Liver (tissue), 9 donors: ENCODE results near the gene FCHO2. TPM values are rescaled to one million over a fixed set of nuclear protein-coding genes. Genes with fewer than 3 reads are reported as not detected.

Experiments
- DNase-seq: peaks from one replicate; pipeline ENCODE4 v3.0.0-alpha.2; 2017; ENCODE audit warnings: low spot score
- H3K27ac ChIP-seq, 2 donors: one replicate each; pipeline ENCODE4 v1.7.0; 2013; ENCODE audit warnings: inconsistent platforms in 2 of 2, low read length in 2 of 2, control low read depth in 1 of 2, low read depth in 1 of 2, mild to moderate bottlenecking in 1 of 2
- H3K27me3 ChIP-seq, 4 donors: one replicate each; pipeline versions ENCODE4 v1.6.1 to v1.7.0; 2013; ENCODE audit warnings: low read length in 3 of 4, inconsistent platforms in 1 of 4, mild to moderate bottlenecking in 1 of 4, moderate library complexity in 1 of 4; ENCODE audit not compliant: control insufficient read depth in 4 of 4, insufficient read depth in 4 of 4
- H3K36me3 ChIP-seq, 4 donors: one replicate each; pipeline versions ENCODE4 v1.6.1 to v1.7.0; 2013; ENCODE audit warnings: low read length in 3 of 4, mild to moderate bottlenecking in 3 of 4, low read depth in 1 of 4, moderate library complexity in 1 of 4; ENCODE audit not compliant: control insufficient read depth in 4 of 4, insufficient read depth in 3 of 4
- H3K4me1 ChIP-seq, 4 donors: one replicate each; pipeline versions ENCODE4 v1.6.1 to v1.7.0; 2013; ENCODE audit warnings: low read length in 3 of 4, mild to moderate bottlenecking in 3 of 4, moderate library complexity in 1 of 4; ENCODE audit not compliant: control insufficient read depth in 4 of 4, insufficient read depth in 4 of 4
- H3K4me3 ChIP-seq, 3 donors: one replicate each; pipeline versions ENCODE4 v1.6.1 to v1.7.0; 2013; ENCODE audit warnings: low read length in 3 of 3, control low read depth in 1 of 3, low read depth in 1 of 3, mild to moderate bottlenecking in 1 of 3
- H3K9ac ChIP-seq, 2 donors: one replicate each; pipeline ENCODE4 v1.7.0; 2013; ENCODE audit warnings: low read length in 2 of 2, mild to moderate bottlenecking in 2 of 2, moderate library complexity in 2 of 2, control low read depth in 1 of 2, low read depth in 1 of 2
- H3K9me3 ChIP-seq, 4 donors: one replicate each; pipeline versions ENCODE4 v1.6.1 to v1.7.0; 2013; ENCODE audit warnings: low read length in 3 of 4; ENCODE audit not compliant: control insufficient read depth in 4 of 4
- EGR1 ChIP-seq, 2 donors: IDR thresholded peaks; 2 replicates each; pipeline ENCODE4 v1.6.1; 2016 to 2018; ENCODE audit warnings: antibody characterized with exemption in 2 of 2, low read depth in 2 of 2
- FOXA1 ChIP-seq: IDR thresholded peaks from 2 replicates; pipeline ENCODE4 v1.6.1; 2016; ENCODE audit warnings: antibody characterized with exemption
- FOXA2 ChIP-seq: IDR thresholded peaks from 2 replicates; pipeline ENCODE4 v1.6.1; 2016; ENCODE audit warnings: antibody characterized with exemption
- GABPA ChIP-seq, 2 donors: IDR thresholded peaks in 1 of 2; conservative IDR thresholded peaks in 1 of 2; 2 replicates each; pipeline ENCODE4 v1.6.1; 2016; ENCODE audit warnings: antibody characterized with exemption in 2 of 2, mild to moderate bottlenecking in 1 of 2, moderate library complexity in 1 of 2
- HNF4A ChIP-seq, 2 donors: conservative IDR thresholded peaks; 2 replicates each; pipeline ENCODE4 v1.6.1; 2016; ENCODE audit warnings: antibody characterized with exemption in 2 of 2, mild to moderate bottlenecking in 2 of 2
- HNF4G ChIP-seq: IDR thresholded peaks from 2 replicates; pipeline ENCODE4 v1.6.1; 2016; ENCODE audit warnings: antibody characterized with exemption
- JUND ChIP-seq, 2 donors: IDR thresholded peaks; 2 replicates each; pipeline ENCODE4 v1.6.1; 2016; ENCODE audit warnings: antibody characterized with exemption in 2 of 2
- NR2F2 ChIP-seq: IDR thresholded peaks from 2 replicates; pipeline ENCODE4 v1.6.1; 2016; ENCODE audit warnings: antibody characterized with exemption
- RXRA ChIP-seq, 2 donors: IDR thresholded peaks; 2 replicates each; pipeline ENCODE4 v1.6.1; 2017 to 2018; ENCODE audit warnings: antibody characterized with exemption in 2 of 2, mild to moderate bottlenecking in 1 of 2
- SP1 ChIP-seq: IDR thresholded peaks from 2 replicates; pipeline ENCODE4 v1.6.1; 2018; ENCODE audit warnings: antibody characterized with exemption, mild to moderate bottlenecking
- TAF1 ChIP-seq: conservative IDR thresholded peaks from 2 replicates; pipeline ENCODE4 v1.6.1; 2016; ENCODE audit warnings: antibody characterized with exemption, mild to moderate bottlenecking
- YY1 ChIP-seq: IDR thresholded peaks from 2 replicates; pipeline ENCODE4 v1.6.1; 2016; ENCODE audit warnings: antibody characterized with exemption, mild to moderate bottlenecking
- WGBS: extraction: QIAGEN DNeasy Blood & Tissue Kit; methylation state at CpG from one replicate; pipeline ENCODE4 v1.1.7; 2013; 5-methylcytosine and 5-hydroxymethylcytosine counted together
- polyA plus RNA-seq, 2 donors: library from polyadenylated mRNA; stranded (reverse) in 1 of 2; unstranded in 1 of 2; fragments of 200-250 nt in 1 of 2; fragments of >200 nt in 1 of 2; fragmentation: Nextera tagmentation in 1 of 2; extraction: Ambion mirVana in 1 of 2; gene quantifications; one replicate each; pipeline versions ENCODE4 v1.2.1 to v1.2.3, GENCODE V29; 2013 to 2015
- total RNA-seq, 2 donors: library from RNA; depleted of rRNA; stranded (reverse); fragments of >200 nt; gene quantifications; one replicate each; pipeline ENCODE4 v1.2.3, GENCODE V29; 2014
- TF ChIP-seq, protein P1 (sequence below): IDR thresholded peaks from 2 replicates; pipeline ENCODE4 v1.6.1; 2016; ENCODE audit warnings: antibody characterized with exemption
- TF ChIP-seq, protein P2 (sequence below): fragments of 150-350 bp; IDR thresholded peaks from 2 replicates; pipeline ENCODE4 v1.5.1; 2017; ENCODE audit warnings: improper control_type of control experiment, low read depth, low read length; ENCODE audit not compliant: missing input control
- TF ChIP-seq, protein P3 (sequence below): IDR thresholded peaks from 2 replicates; pipeline ENCODE4 v1.6.1; 2016; ENCODE audit warnings: antibody characterized with exemption
- TF ChIP-seq, protein P4 (sequence below): IDR thresholded peaks from 2 replicates; pipeline ENCODE4 v1.6.1; 2016; ENCODE audit warnings: antibody characterized with exemption
- TF ChIP-seq, protein P5 (sequence below): IDR thresholded peaks from 2 replicates; pipeline ENCODE4 v1.6.1; 2016; ENCODE audit warnings: antibody characterized with exemption, mild to moderate bottlenecking
- donor health status: healthy.
- donor health status: healthy.
- donor health status: healthy.
- donor health status: healthy.
- donor health status: healthy.

Gene FCHO2
- total and polyA plus RNA-seq, 4 donors: 5.3 to 37.5 (median 9.3) TPM

DNA sequence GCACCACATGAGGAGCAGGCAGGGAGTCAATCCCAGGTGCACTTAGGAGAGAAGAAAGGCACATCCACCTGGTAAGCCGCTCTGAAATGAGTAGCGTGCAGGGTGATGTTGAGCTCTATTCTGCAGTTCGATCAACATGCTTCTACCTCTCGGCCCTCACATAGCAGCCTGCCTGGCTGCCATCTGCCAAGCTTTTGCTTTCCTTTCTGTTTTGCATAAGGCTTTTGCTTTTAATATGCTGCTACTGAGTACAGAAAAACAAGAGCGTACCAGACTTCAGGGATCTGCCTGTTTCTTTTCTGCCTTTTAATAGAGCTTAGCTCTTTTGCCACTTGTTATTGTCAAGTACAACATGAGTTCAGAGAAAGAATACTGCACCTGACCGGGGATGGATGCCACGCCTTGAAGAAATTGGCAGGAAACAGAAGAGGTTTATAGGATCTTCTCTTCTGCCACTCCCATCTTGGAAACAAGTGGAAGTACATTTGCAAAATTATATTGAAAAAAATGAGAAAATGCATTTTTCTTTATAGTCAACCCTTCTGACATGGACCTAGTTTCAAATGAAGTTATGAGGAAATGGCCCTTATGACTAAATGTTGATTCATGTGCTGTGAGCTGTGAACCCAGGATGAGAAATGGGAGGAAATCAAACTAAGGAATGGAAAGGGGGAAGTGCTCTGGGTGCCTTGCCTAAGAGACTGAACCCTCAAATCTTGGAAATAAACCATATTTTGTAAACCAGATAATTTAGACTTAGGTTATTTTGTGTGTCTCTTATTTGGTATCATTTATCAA, 4.0 kb upstream of the FCHO2 start:
- 91% methylated on average over 7 of the region's 7 CpGs for WGBS
- no peaks in the 10 kb centered on the region for H3K9me3 ChIP-seq
- H3K4me1 ChIP-seq: peaks cover 0 to 16% (median 7%) of the 10 kb centered on the region in 4 donors
- H3K9ac ChIP-seq: no peak overlapping the region
- H3K27me3 ChIP-seq: no peaks in the 10 kb centered on the region
- TF ChIP-seq, protein P1, sequence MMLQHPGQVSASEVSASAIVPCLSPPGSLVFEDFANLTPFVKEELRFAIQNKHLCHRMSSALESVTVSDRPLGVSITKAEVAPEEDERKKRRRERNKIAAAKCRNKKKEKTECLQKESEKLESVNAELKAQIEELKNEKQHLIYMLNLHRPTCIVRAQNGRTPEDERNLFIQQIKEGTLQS: no peak
- TF ChIP-seq JUND (IDR thresholded peaks at IDR 0.05) (no peak), SP1 (no peak), FOXA2 (no peak), HNF4A (conservative IDR thresholded peaks at IDR 0.05) (no peak), YY1 (no peak), TAF1 (no peak), RXRA (IDR thresholded peaks at IDR 0.05) (no peak), NR2F2 (no peak), EGR1 (IDR thresholded peaks at IDR 0.05; ENCODE audit: low read depth in 2 of 2) (no peak)
- TF ChIP-seq, protein P2, sequence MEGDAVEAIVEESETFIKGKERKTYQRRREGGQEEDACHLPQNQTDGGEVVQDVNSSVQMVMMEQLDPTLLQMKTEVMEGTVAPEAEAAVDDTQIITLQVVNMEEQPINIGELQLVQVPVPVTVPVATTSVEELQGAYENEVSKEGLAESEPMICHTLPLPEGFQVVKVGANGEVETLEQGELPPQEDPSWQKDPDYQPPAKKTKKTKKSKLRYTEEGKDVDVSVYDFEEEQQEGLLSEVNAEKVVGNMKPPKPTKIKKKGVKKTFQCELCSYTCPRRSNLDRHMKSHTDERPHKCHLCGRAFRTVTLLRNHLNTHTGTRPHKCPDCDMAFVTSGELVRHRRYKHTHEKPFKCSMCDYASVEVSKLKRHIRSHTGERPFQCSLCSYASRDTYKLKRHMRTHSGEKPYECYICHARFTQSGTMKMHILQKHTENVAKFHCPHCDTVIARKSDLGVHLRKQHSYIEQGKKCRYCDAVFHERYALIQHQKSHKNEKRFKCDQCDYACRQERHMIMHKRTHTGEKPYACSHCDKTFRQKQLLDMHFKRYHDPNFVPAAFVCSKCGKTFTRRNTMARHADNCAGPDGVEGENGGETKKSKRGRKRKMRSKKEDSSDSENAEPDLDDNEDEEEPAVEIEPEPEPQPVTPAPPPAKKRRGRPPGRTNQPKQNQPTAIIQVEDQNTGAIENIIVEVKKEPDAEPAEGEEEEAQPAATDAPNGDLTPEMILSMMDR: no peak
- TF ChIP-seq, protein P3, sequence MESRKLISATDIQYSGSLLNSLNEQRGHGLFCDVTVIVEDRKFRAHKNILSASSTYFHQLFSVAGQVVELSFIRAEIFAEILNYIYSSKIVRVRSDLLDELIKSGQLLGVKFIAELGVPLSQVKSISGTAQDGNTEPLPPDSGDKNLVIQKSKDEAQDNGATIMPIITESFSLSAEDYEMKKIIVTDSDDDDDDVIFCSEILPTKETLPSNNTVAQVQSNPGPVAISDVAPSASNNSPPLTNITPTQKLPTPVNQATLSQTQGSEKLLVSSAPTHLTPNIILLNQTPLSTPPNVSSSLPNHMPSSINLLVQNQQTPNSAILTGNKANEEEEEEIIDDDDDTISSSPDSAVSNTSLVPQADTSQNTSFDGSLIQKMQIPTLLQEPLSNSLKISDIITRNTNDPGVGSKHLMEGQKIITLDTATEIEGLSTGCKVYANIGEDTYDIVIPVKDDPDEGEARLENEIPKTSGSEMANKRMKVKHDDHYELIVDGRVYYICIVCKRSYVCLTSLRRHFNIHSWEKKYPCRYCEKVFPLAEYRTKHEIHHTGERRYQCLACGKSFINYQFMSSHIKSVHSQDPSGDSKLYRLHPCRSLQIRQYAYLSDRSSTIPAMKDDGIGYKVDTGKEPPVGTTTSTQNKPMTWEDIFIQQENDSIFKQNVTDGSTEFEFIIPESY: no peak
- TF ChIP-seq, protein P4, sequence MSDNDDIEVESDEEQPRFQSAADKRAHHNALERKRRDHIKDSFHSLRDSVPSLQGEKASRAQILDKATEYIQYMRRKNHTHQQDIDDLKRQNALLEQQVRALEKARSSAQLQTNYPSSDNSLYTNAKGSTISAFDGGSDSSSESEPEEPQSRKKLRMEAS: no peak
- DNase-seq: no peak
- H3K27ac ChIP-seq: no peak overlapping the region
- no peak overlapping the region for H3K4me3 ChIP-seq
- no peaks in the 10 kb centered on the region for H3K36me3 ChIP-seq

DNA sequence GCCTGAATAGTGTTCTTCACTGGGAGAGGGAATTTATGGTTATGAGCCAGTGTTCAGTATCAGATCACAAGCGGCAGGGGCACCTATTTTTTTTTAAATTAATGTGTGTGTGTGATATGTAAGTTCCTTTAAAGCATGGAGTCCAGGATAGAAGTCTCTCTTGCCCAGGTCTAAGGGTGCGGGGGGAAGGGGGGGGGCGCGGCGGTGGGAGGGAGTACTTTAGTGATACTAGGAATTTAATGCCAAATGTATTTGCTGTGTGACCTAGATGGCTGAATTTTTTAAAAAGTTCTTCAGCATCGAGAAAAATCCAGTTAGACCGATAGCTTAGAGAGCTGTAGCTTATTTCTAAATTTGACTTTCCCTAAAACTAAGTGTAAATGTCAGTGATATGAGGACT, 1.5 kb upstream of the FCHO2 start:
- peak overlapping the region; percentile 85 to 97 for H3K27ac ChIP-seq
- H3K27me3 ChIP-seq: no peaks in the 10 kb centered on the region
- no peak overlapping the region for H3K4me3 ChIP-seq
- 85% methylated on average over 7 of the region's 7 CpGs for WGBS
- TF ChIP-seq HNF4G (no peak), FOXA1 (no peak), HNF4A (conservative IDR thresholded peaks at IDR 0.05) (no peak), YY1 (no peak), GABPA (IDR thresholded peaks at IDR 0.05 in 1 of 2, conservative IDR thresholded peaks at IDR 0.05 in 1 of 2) (no peak), RXRA (IDR thresholded peaks at IDR 0.05) (no peak), FOXA2 (no peak)
- TF ChIP-seq, protein P1: no peak
- TF ChIP-seq, protein P5, sequence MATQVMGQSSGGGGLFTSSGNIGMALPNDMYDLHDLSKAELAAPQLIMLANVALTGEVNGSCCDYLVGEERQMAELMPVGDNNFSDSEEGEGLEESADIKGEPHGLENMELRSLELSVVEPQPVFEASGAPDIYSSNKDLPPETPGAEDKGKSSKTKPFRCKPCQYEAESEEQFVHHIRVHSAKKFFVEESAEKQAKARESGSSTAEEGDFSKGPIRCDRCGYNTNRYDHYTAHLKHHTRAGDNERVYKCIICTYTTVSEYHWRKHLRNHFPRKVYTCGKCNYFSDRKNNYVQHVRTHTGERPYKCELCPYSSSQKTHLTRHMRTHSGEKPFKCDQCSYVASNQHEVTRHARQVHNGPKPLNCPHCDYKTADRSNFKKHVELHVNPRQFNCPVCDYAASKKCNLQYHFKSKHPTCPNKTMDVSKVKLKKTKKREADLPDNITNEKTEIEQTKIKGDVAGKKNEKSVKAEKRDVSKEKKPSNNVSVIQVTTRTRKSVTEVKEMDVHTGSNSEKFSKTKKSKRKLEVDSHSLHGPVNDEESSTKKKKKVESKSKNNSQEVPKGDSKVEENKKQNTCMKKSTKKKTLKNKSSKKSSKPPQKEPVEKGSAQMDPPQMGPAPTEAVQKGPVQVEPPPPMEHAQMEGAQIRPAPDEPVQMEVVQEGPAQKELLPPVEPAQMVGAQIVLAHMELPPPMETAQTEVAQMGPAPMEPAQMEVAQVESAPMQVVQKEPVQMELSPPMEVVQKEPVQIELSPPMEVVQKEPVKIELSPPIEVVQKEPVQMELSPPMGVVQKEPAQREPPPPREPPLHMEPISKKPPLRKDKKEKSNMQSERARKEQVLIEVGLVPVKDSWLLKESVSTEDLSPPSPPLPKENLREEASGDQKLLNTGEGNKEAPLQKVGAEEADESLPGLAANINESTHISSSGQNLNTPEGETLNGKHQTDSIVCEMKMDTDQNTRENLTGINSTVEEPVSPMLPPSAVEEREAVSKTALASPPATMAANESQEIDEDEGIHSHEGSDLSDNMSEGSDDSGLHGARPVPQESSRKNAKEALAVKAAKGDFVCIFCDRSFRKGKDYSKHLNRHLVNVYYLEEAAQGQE: no peak
- TF ChIP-seq, protein P3: no peak
- TF ChIP-seq, protein P4: no peak
- H3K36me3 ChIP-seq: no peaks in the 10 kb centered on the region
- H3K9ac ChIP-seq: peak overlapping the region in 1 of 2 donors; percentile 90
- H3K9me3 ChIP-seq: no peaks in the 10 kb centered on the region
- peaks cover 0 to 34% (median 11%) of the 10 kb centered on the region in 4 donors for H3K4me1 ChIP-seq
- DNase-seq: peak; percentile 42
